Transverse colon (tissue), 4 donors: Measurements from ENCODE around the gene CCDC136. TPM values are rescaled to one million over a fixed set of nuclear protein-coding genes. Genes with fewer than 3 reads are reported as not detected.

Experiments
- DNase-seq: peaks from one replicate; pipeline ENCODE4 v3.0.0-alpha.2; 2019
- H3K27ac ChIP-seq, 4 donors: fragments of 200-600 bp; sonication (generic); 2 replicates each; pipeline ENCODE4 v1.5.1; 2016 to 2018; ENCODE audit warnings: inconsistent platforms in 4 of 4
- H3K27me3 ChIP-seq: fragments of 200-600 bp; sonication (generic); 2 replicates; pipeline ENCODE4 v1.5.1; 2017; ENCODE audit warnings: inconsistent platforms
- H3K36me3 ChIP-seq, 4 donors: fragments of 200-600 bp; sonication (generic); 2 replicates each; pipeline ENCODE4 v1.5.1; 2017 to 2019; ENCODE audit warnings: inconsistent platforms in 4 of 4
- H3K4me1 ChIP-seq, 4 donors: fragments of 200-600 bp; sonication (generic); 2 replicates each; pipeline ENCODE4 v1.5.1; 2017 to 2020; ENCODE audit warnings: inconsistent platforms in 4 of 4
- H3K4me3 ChIP-seq, 4 donors: fragments of 200-600 bp; sonication (generic); 1 replicate in 1 of 4; 2 replicates in 3 of 4; pipeline versions ENCODE4 v1.5.1 to v1.6.1; 2017 to 2019; ENCODE audit warnings: inconsistent platforms in 4 of 4
- H3K9me3 ChIP-seq, 2 donors: fragments of 200-600 bp; sonication (generic); 2 replicates each; pipeline ENCODE4 v1.5.1; 2017 to 2019; ENCODE audit warnings: inconsistent platforms in 2 of 2
- EP300 ChIP-seq: sonication (generic); formaldehyde crosslinking; IDR thresholded peaks from one replicate; pipeline ENCODE4 v1.6.1; 2017; ENCODE audit warnings: antibody characterized with exemption, low read depth
- POLR2A ChIP-seq: fragments of 450-650 bp; IDR thresholded peaks from one replicate; pipeline ENCODE4 v1.6.1; 2016; ENCODE audit warnings: antibody characterized with exemption, mild to moderate bottlenecking, moderate library complexity
- POLR2AphosphoS5 ChIP-seq, 3 donors: sonication (generic); formaldehyde crosslinking; IDR thresholded peaks; one replicate each; pipeline ENCODE4 v1.6.1; 2016; ENCODE audit warnings: antibody characterized with exemption in 3 of 3
- WGBS, 2 donors: methylation state at CpG; one replicate each; pipeline ENCODE4 v1.1.5; 2018; ENCODE audit warnings: low coverage in 1 of 2; 5-methylcytosine and 5-hydroxymethylcytosine counted together
- in situ Hi-C, 4 donors: fragments of 200-750 bp; cut with MboI; loops; one replicate each; pipeline versions ENCODE4 v1.15.0 to v1.15.1; 2017; ENCODE audit warnings: low sequenced_read_pairs in 3 of 4, low pct_ligation_motif_present in 1 of 4, low pct_unique_long_range_greater_than_20kb in 1 of 4
- intact Hi-C: fragments of 100-400 bp; cut with DNase I; formaldehyde crosslinking; loops from one replicate; pipeline ENCODE4 v1.15.1; 2023; ENCODE audit warnings: low total_unique reads
- total RNA-seq, 4 donors: library from RNA; depleted of rRNA; stranded (reverse); fragments of >200 nt; gene quantifications; one replicate each; pipeline ENCODE4 v1.1.0, GENCODE V29; 2016
- TF ChIP-seq, protein P1 (sequence below), 5 experiments: fragments of 200-600 bp in 3 of 5; fragments of 450-650 bp in 2 of 5; sonication (generic) in 3 of 5; IDR thresholded peaks; 1 replicate in 2 of 5; 2 replicates in 3 of 5; pipeline ENCODE4 v1.5.1; 2016 to 2017; ENCODE audit warnings: antibody characterized with exemption in 5 of 5, inconsistent platforms in 3 of 5, mild to moderate bottlenecking in 2 of 5, moderate library complexity in 1 of 5

Gene CCDC136
- total RNA-seq, 4 donors from 2014 or later, result 1.9 to 16.5 (median 8.3) TPM

- no peak for DNase-seq
These were observed 35.8 kb upstream of the CCDC136 start for GRCh38 chr7:128755819-128756476.

DNA sequence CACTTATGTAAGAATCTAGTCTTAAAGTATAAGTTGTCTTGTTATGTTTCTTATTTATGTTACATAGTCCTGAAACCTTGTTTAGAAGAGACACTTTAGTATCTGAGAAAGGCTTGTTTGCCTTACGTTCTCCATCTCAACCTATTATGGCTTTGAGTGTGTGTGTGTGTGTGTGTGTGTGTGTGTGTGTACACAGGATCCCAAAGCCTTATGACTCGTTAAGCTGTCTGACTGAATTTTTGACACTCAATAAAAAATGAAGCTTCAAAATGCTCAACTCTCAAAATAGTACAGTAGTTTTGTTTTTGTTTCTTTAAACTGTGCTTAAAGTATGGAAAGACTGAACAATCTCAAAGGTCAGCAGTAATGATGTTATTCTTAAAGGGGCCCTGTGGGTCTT is 34.6 kb upstream of the CCDC136 start:
- in situ Hi-C loops, result no loop called here
- peak overlapping the region; percentile 71 to 83 (median 82) for H3K27ac ChIP-seq
- 55 to 59% methylated on average over 2 of the region's 2 CpGs for WGBS, 2 donors

More at GRCh38 chr7:128755819-128756476, 35.8 kb upstream of the CCDC136 start:
- peaks cover 0 to 3% (median 3%) of the 10 kb centered on the region in 4 donors for H3K4me1 ChIP-seq
- H3K27ac ChIP-seq, result peak overlapping the region; percentile 71 to 83 (median 82)
- H3K4me3 ChIP-seq, result no peak overlapping the region
- in situ Hi-C loops (no loop called here), intact Hi-C loops (loop anchor here (2.0 kb wide), 1 partner anchor 77 kb away; no protein-coding TSS in a partner anchor)
- TF ChIP-seq POLR2A (no peak), EP300 (peak; percentile 56), POLR2AphosphoS5 (IDR thresholded peaks at IDR 0.05) (peak in 1 of 3 donors; percentile 49)
- TF ChIP-seq, protein P1, sequence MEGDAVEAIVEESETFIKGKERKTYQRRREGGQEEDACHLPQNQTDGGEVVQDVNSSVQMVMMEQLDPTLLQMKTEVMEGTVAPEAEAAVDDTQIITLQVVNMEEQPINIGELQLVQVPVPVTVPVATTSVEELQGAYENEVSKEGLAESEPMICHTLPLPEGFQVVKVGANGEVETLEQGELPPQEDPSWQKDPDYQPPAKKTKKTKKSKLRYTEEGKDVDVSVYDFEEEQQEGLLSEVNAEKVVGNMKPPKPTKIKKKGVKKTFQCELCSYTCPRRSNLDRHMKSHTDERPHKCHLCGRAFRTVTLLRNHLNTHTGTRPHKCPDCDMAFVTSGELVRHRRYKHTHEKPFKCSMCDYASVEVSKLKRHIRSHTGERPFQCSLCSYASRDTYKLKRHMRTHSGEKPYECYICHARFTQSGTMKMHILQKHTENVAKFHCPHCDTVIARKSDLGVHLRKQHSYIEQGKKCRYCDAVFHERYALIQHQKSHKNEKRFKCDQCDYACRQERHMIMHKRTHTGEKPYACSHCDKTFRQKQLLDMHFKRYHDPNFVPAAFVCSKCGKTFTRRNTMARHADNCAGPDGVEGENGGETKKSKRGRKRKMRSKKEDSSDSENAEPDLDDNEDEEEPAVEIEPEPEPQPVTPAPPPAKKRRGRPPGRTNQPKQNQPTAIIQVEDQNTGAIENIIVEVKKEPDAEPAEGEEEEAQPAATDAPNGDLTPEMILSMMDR (IDR thresholded peaks at IDR 0.05), result no peak
- 79 to 83% methylated on average over 4 to 5 of the region's 5 CpGs for WGBS, 2 donors
- H3K27me3 ChIP-seq, result no peaks in the 10 kb centered on the region
- peaks cover 0 to 43% (median 14%) of the 10 kb centered on the region in 4 donors for H3K36me3 ChIP-seq
- no peaks in the 10 kb centered on the region for H3K9me3 ChIP-seq

DNA sequence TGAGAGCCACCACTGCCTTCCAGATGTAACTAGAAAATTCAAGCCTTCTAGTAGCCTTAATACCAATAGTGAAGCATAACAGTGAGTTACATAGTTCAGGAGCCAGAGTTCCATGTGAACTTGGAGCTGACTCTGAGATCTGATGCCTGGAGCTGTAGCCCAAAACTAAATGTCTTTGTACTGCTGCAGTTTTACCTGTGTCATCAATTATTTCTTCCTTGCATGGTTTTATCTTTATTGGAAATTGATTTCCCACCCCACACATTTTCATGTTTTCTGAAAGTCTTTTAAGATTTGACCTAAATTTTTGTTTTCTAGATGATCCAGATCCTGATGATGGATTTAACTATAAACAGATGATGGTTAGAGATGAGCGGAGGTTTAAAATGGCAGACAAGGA is 33.2 kb upstream of the CCDC136 start:
- Histone ChIP-seq H3K27ac (peak overlapping the region in 3 of 4 donors; percentile 82 to 83 (median 82)), H3K4me1 (peaks cover 0 to 3% (median 3%) of the 10 kb centered on the region in 4 donors), H3K27me3 (no peaks in the 10 kb centered on the region), H3K4me3 (no peak overlapping the region), H3K9me3 (no peaks in the 10 kb centered on the region), H3K36me3 (peaks cover 0 to 42% (median 12%) of the 10 kb centered on the region in 4 donors)
- no peak for DNase-seq
- TF ChIP-seq, protein P1 (IDR thresholded peaks at IDR 0.05), result no peak
- TF ChIP-seq EP300, result no peak
- no peak for TF ChIP-seq POLR2AphosphoS5 (IDR thresholded peaks at IDR 0.05)
- TF ChIP-seq POLR2A, result no peak
- in situ Hi-C loops, result no loop called here
- intact Hi-C loops, result no loop called here
- WGBS, 2 donors, result 92% methylated on average over 1 of the region's 1 CpG; no CpG with 5 or more reads in 1 of the 2 donors

More for the DNA sequence above, 34.6 kb upstream of the CCDC136 start:
- intact Hi-C loops, result loop anchor here (2.0 kb wide), 1 partner anchor 76 kb away; no protein-coding TSS in a partner anchor
- H3K9me3 ChIP-seq, result no peaks in the 10 kb centered on the region
- no peak for DNase-seq
- H3K27me3 ChIP-seq, result no peaks in the 10 kb centered on the region
- TF ChIP-seq EP300, result no peak
- no peak overlapping the region for H3K4me3 ChIP-seq
- peaks cover 0 to 41% (median 12%) of the 10 kb centered on the region in 4 donors for H3K36me3 ChIP-seq
- peaks cover 0 to 3% (median 3%) of the 10 kb centered on the region in 4 donors for H3K4me1 ChIP-seq

- peaks cover 0 to 3% (median 3%) of the 10 kb centered on the region in 4 donors for H3K4me1 ChIP-seq
- in situ Hi-C loops (no loop called here), intact Hi-C loops (no loop called here)
- peaks cover 0 to 38% (median 9%) of the 10 kb centered on the region in 4 donors for H3K36me3 ChIP-seq
- no peaks in the 10 kb centered on the region for H3K27me3 ChIP-seq
- no peaks in the 10 kb centered on the region for H3K9me3 ChIP-seq
- DNase-seq, result no peak
- no peak for TF ChIP-seq POLR2AphosphoS5 (IDR thresholded peaks at IDR 0.05)
- TF ChIP-seq POLR2A, result no peak
- TF ChIP-seq, protein P1 (IDR thresholded peaks at IDR 0.05), result no peak
- no peak for TF ChIP-seq EP300
- H3K27ac ChIP-seq, result peak overlapping the region in 2 of 4 donors; percentile 82
- H3K4me3 ChIP-seq, result no peak overlapping the region
These were observed 32.5 kb upstream of the CCDC136 start for GRCh38 chr7:128759242-128759641.
